Gastroesophageal sphincter (tissue), 3 donors: ENCODE measurements around the gene CREB3L4.

Experiments used
- CTCF ChIP-seq, 4 experiments: fragments of 200-600 bp in 2 of 4; fragments of 450-650 bp in 2 of 4; sonication (generic) in 1 of 4; IDR thresholded peaks; one replicate each; pipeline ENCODE4 v1.5.1; 2017 to 2019; ENCODE audit warnings: antibody characterized with exemption in 4 of 4, mild to moderate bottlenecking in 2 of 4, moderate library complexity in 2 of 4
- EP300 ChIP-seq: sonication (generic); formaldehyde crosslinking; IDR thresholded peaks from one replicate; pipeline ENCODE4 v1.6.1; 2017; ENCODE audit warnings: antibody characterized with exemption, mild to moderate bottlenecking
- POLR2A ChIP-seq, 2 donors: fragments of 450-650 bp; IDR thresholded peaks; one replicate each; pipeline ENCODE4 v1.6.1; 2017; ENCODE audit warnings: antibody characterized with exemption in 2 of 2, mild to moderate bottlenecking in 2 of 2, moderate library complexity in 1 of 2
- POLR2AphosphoS5 ChIP-seq: sonication (generic); formaldehyde crosslinking; IDR thresholded peaks from one replicate; pipeline ENCODE4 v1.6.1; 2017; ENCODE audit warnings: antibody characterized with exemption

GRCh38 chr1:154000420-154000819 lies 32.7 kb downstream of the CREB3L4 start:
- no peak for TF ChIP-seq POLR2AphosphoS5
- TF ChIP-seq CTCF (IDR thresholded peaks at IDR 0.05) = no peak
- no peak for TF ChIP-seq POLR2A (IDR thresholded peaks at IDR 0.05)
- no peak for TF ChIP-seq EP300
